GM12878 (cell line): ENCODE data around the gene JAML. TPM values are rescaled to one million over a fixed set of nuclear protein-coding genes. Genes with fewer than 3 reads are reported as not detected.
A peak's percentile ranks its signal among the peaks of the same experiment; 100 is the strongest.

Source experiments
- ATAC-seq: fragments of 200-7000 bp; cut with Tn5 transposase; 3 replicates; pipeline ENCODE4 v1.9.1; 2020; ENCODE audit warnings: mild to moderate bottlenecking, moderate library complexity
- BruUV-seq: library from RNA; stranded (reverse); fragments of 400-500 nt; replicated peaks from 2 replicates; lab custom pipeline; 2021; lab: Mats Ljungman, UMichigan
- CTCF ChIA-PET: fragments of 300-600 bp; sonication (Branson Sonifier 250); formaldehyde crosslinking; extraction: SDS; loops from one replicate; lab custom pipeline; 2021; ENCODE audit warnings: inconsistent platforms; lab: Yijun Ruan, JAX
- POLR2A ChIA-PET: fragments of 350-600 bp; formaldehyde crosslinking; extraction: SDS; loops from one replicate; lab custom pipeline; 2021; ENCODE audit warnings: inconsistent platforms; lab: Charles Lee
- RAD21 ChIA-PET: fragments of 300-600 bp; sonication (Branson Sonifier 250); formaldehyde crosslinking; loops from one replicate; lab custom pipeline; 2023; ENCODE audit warnings: antibody characterized with exemption; ENCODE audit not compliant: unreplicated experiment; lab: Charles Lee
- SMC1A ChIA-PET: fragments of 300-600 bp; sonication (Branson Sonifier 250); formaldehyde crosslinking; loops from one replicate; lab custom pipeline; 2023; ENCODE audit not compliant: unreplicated experiment, uncharacterized antibody; lab: Charles Lee
- DNase-seq: peaks from one replicate; pipeline ENCODE4 v3.0.0-alpha.2; 2011; ENCODE audit warnings: low read depth, low spot score
- FAIRE-seq: peaks from 3 replicates; lab custom pipeline; 2011; peaks lifted over from hg19 to GRCh38; lab: Jason Lieb, UNC
- H2AFZ ChIP-seq: 2 replicates; pipeline ENCODE4 v1.6.0; 2011; ENCODE audit warnings: low read depth, low read length, control low read depth; ENCODE audit not compliant: control insufficient read depth
- H3K27ac ChIP-seq: 2 replicates; pipeline ENCODE4 v1.5.1; 2011; ENCODE audit warnings: control low read depth; ENCODE audit not compliant: control insufficient read depth, insufficient read depth
- H3K27me3 ChIP-seq, 2 experiments: replicated peaks in 1 of 2; 2 replicates each; pipeline versions ENCODE4 v1.6.0 to v1.6.1; 2011; ENCODE audit warnings: low read length in 1 of 2; ENCODE audit not compliant: control insufficient read depth in 2 of 2, insufficient read depth in 2 of 2
- H3K36me3 ChIP-seq, 2 experiments: 2 replicates each; pipeline ENCODE4 v1.5.1; 2011; ENCODE audit warnings: low read length in 1 of 2; ENCODE audit not compliant: control insufficient read depth in 2 of 2, insufficient read depth in 2 of 2
- H3K4me1 ChIP-seq: 2 replicates; pipeline ENCODE4 v1.6.1; 2011; ENCODE audit warnings: mild to moderate bottlenecking, low read length, moderate library complexity, mixed read lengths; ENCODE audit not compliant: control insufficient read depth, insufficient read depth
- H3K4me2 ChIP-seq: 2 replicates; pipeline ENCODE4 v1.6.0; 2011; ENCODE audit warnings: control low read depth; ENCODE audit not compliant: control insufficient read depth, insufficient read depth
- H3K4me3 ChIP-seq: fragments of 200-600 bp; sonication (generic); 2 replicates; pipeline ENCODE4 v1.5.1; 2016
- H3K79me2 ChIP-seq: 2 replicates; pipeline ENCODE4 v1.6.0; 2011; ENCODE audit warnings: low read length; ENCODE audit not compliant: control insufficient read depth, insufficient read depth
- H3K9ac ChIP-seq: 2 replicates; pipeline ENCODE4 v1.8.0; 2011; ENCODE audit warnings: low read length, control low read depth, mixed read lengths; ENCODE audit not compliant: control insufficient read depth, insufficient read depth
- H3K9me3 ChIP-seq: replicated peaks from 3 replicates; pipeline ENCODE4 v1.5.1; 2011; ENCODE audit warnings: mild to moderate bottlenecking, low read length; ENCODE audit not compliant: control insufficient read depth, insufficient read depth
- H4K20me1 ChIP-seq: 2 replicates; pipeline ENCODE4 v1.6.0; 2011; ENCODE audit not compliant: control insufficient read depth, insufficient read depth
- BMI1 ChIP-seq: fragments of 450-650 bp; IDR thresholded peaks from 2 replicates; pipeline ENCODE4 v1.6.1; 2016; ENCODE audit warnings: mild to moderate bottlenecking, moderate library complexity, borderline replicate concordance
- POLR2AphosphoS2 ChIP-seq: IDR thresholded peaks from 2 replicates; pipeline ENCODE4 v1.6.1; 2011; ENCODE audit warnings: low read depth, mild to moderate bottlenecking, low read length, improper control_type of control experiment, moderate library complexity
- RUNX3 ChIP-seq: IDR thresholded peaks from 2 replicates; pipeline ENCODE4 v1.6.1; 2012; ENCODE audit warnings: low read length, inconsistent platforms
- SUPT20H ChIP-seq: IDR thresholded peaks from 2 replicates; pipeline ENCODE4 v1.6.1; 2011; ENCODE audit warnings: low read depth, mild to moderate bottlenecking, low read length, moderate library complexity, borderline replicate concordance; ENCODE audit not compliant: control insufficient read depth
- TAF1 ChIP-seq: IDR thresholded peaks from 2 replicates; pipeline ENCODE4 v1.6.1; 2011; ENCODE audit warnings: mild to moderate bottlenecking, low read depth, low read length, borderline replicate concordance
- WRNIP1 ChIP-seq: IDR thresholded peaks from 2 replicates; pipeline ENCODE4 v1.6.1; 2011; ENCODE audit warnings: low read depth, low read length, improper control_type of control experiment, borderline replicate concordance
- WGBS: methylation state at CpG from one replicate; pipeline ENCODE4 v1.1.6; 2016; ENCODE audit warnings: low lambda C conversion rate; ENCODE audit not compliant: insufficient replicate concordance, insufficient coverage; ENCODE audit errors: missing lambda C conversion rate; 5-methylcytosine and 5-hydroxymethylcytosine counted together
- in situ Hi-C: fragments of 300-500 bp; cut with MboI; formaldehyde crosslinking; loops from 9 replicates; pipeline ENCODE4 v1.14.3; 2018; ENCODE audit warnings: mixed read lengths
- intact Hi-C: fragments of 100-400 bp; cut with micrococcal nuclease; formaldehyde crosslinking; loops from one replicate; pipeline ENCODE4 v1.14.2; 2022; ENCODE audit not compliant: unreplicated experiment
- polyA plus RNA-seq, 11 experiments: library from polyadenylated mRNA; depleted of rRNA in 4 of 11; unstranded in 6 of 11; stranded (reverse) in 5 of 11; fragments of >200 nt; fragmentation: Nextera tagmentation in 4 of 11; fragmentation: Illumina TruSeq in 1 of 11; extraction: Ambion mirVana in 4 of 11; extraction: Trizol in 1 of 11; gene quantifications; 1 replicate in 1 of 11; 2 replicates in 10 of 11; pipeline versions ENCODE4 v1.2.1 to v1.2.3, GENCODE V29; 2011 to 2016; ENCODE audit warnings: inconsistent platforms in 2 of 11, missing spikeins in 2 of 11, low read depth in 1 of 11
- total RNA-seq, 4 experiments: library from RNA; depleted of rRNA in 3 of 4; stranded (reverse); fragments of >200 nt in 3 of 4; fragmentation: Illumina TruSeq in 1 of 4; extraction: Trizol in 1 of 4; gene quantifications; 2 replicates each; pipeline versions ENCODE4 v1.2.1 to v1.2.3, GENCODE V29; 2013 to 2021
- TF ChIP-seq, protein P1 (sequence below): fragments of 450-650 bp; IDR thresholded peaks from 2 replicates; pipeline ENCODE4 v1.6.1; 2017; ENCODE audit warnings: low read depth, mild to moderate bottlenecking, moderate library complexity
- TF ChIP-seq, protein P2 (sequence below): fragments of 450-650 bp; IDR thresholded peaks from 2 replicates; pipeline ENCODE4 v1.6.1; 2017; ENCODE audit warnings: mild to moderate bottlenecking, moderate library complexity
- TF ChIP-seq, protein P3 (sequence below): fragments of 150-350 bp; IDR thresholded peaks from 2 replicates; pipeline ENCODE4 v1.6.1; 2016; ENCODE audit warnings: low read depth, low read length

The JAML gene
- total and polyA plus RNA-seq, 10 of the 15 experiments (the other 5 are each of a cell fraction or from before 2014, with no cell fraction given) = 0.60 to 8.1 (median 3.5) TPM

- Histone ChIP-seq H3K27me3 (peaks cover 26 to 32% of the 10 kb centered on the region in 2 experiments), H3K79me2 (no peaks in the 10 kb centered on the region), H3K9ac (no peak within 1 kb of the TSS), H4K20me1 (no peaks in the 10 kb centered on the region), H3K9me3 (no peaks in the 10 kb centered on the region), H2AFZ (no peak within 1 kb of the TSS), H3K4me3 (no peak within 1 kb of the TSS), H3K4me2 (peak within 1 kb of the TSS; percentile 48; the same call in 1 of the 2 replicates), H3K27ac (no peak within 1 kb of the TSS), H3K36me3 (no peaks in the 10 kb centered on the region), H3K4me1 (no peaks in the 10 kb centered on the region)
- SMC1A ChIA-PET = no interaction called here
- POLR2A ChIA-PET = no interaction called here
- FAIRE-seq (no peak), DNase-seq (no peak), ATAC-seq (no peak)
- intact Hi-C loops (no loop called here), in situ Hi-C loops (no loop called here)
- CTCF ChIA-PET = interaction anchor here (0.6 to 0.8 kb wide), 3 partner anchors 10 to 223 kb away, joined by 3 read pairs; no protein-coding TSS in a partner anchor
- RAD21 ChIA-PET = interaction anchor here (1.0 kb wide), 1 partner anchor 19 kb away, joined by 3 read pairs; no protein-coding TSS in a partner anchor
- no TSS peak for BruUV-seq
- 11% methylated on average over 71 of the region's 88 CpGs for WGBS
- TF ChIP-seq WRNIP1 = no peak
- no peak for TF ChIP-seq BMI1
- TF ChIP-seq, protein P1, sequence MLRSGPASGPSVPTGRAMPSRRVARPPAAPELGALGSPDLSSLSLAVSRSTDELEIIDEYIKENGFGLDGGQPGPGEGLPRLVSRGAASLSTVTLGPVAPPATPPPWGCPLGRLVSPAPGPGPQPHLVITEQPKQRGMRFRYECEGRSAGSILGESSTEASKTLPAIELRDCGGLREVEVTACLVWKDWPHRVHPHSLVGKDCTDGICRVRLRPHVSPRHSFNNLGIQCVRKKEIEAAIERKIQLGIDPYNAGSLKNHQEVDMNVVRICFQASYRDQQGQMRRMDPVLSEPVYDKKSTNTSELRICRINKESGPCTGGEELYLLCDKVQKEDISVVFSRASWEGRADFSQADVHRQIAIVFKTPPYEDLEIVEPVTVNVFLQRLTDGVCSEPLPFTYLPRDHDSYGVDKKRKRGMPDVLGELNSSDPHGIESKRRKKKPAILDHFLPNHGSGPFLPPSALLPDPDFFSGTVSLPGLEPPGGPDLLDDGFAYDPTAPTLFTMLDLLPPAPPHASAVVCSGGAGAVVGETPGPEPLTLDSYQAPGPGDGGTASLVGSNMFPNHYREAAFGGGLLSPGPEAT = no peak
- TF ChIP-seq, protein P2, sequence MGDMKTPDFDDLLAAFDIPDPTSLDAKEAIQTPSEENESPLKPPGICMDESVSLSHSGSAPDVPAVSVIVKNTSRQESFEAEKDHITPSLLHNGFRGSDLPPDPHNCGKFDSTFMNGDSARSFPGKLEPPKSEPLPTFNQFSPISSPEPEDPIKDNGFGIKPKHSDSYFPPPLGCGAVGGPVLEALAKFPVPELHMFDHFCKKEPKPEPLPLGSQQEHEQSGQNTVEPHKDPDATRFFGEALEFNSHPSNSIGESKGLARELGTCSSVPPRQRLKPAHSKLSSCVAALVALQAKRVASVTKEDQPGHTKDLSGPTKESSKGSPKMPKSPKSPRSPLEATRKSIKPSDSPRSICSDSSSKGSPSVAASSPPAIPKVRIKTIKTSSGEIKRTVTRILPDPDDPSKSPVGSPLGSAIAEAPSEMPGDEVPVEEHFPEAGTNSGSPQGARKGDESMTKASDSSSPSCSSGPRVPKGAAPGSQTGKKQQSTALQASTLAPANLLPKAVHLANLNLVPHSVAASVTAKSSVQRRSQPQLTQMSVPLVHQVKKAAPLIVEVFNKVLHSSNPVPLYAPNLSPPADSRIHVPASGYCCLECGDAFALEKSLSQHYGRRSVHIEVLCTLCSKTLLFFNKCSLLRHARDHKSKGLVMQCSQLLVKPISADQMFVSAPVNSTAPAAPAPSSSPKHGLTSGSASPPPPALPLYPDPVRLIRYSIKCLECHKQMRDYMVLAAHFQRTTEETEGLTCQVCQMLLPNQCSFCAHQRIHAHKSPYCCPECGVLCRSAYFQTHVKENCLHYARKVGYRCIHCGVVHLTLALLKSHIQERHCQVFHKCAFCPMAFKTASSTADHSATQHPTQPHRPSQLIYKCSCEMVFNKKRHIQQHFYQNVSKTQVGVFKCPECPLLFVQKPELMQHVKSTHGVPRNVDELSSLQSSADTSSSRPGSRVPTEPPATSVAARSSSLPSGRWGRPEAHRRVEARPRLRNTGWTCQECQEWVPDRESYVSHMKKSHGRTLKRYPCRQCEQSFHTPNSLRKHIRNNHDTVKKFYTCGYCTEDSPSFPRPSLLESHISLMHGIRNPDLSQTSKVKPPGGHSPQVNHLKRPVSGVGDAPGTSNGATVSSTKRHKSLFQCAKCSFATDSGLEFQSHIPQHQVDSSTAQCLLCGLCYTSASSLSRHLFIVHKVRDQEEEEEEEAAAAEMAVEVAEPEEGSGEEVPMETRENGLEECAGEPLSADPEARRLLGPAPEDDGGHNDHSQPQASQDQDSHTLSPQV = no peak
- no peak for TF ChIP-seq TAF1
- TF ChIP-seq RUNX3 = no peak
- TF ChIP-seq, protein P3, sequence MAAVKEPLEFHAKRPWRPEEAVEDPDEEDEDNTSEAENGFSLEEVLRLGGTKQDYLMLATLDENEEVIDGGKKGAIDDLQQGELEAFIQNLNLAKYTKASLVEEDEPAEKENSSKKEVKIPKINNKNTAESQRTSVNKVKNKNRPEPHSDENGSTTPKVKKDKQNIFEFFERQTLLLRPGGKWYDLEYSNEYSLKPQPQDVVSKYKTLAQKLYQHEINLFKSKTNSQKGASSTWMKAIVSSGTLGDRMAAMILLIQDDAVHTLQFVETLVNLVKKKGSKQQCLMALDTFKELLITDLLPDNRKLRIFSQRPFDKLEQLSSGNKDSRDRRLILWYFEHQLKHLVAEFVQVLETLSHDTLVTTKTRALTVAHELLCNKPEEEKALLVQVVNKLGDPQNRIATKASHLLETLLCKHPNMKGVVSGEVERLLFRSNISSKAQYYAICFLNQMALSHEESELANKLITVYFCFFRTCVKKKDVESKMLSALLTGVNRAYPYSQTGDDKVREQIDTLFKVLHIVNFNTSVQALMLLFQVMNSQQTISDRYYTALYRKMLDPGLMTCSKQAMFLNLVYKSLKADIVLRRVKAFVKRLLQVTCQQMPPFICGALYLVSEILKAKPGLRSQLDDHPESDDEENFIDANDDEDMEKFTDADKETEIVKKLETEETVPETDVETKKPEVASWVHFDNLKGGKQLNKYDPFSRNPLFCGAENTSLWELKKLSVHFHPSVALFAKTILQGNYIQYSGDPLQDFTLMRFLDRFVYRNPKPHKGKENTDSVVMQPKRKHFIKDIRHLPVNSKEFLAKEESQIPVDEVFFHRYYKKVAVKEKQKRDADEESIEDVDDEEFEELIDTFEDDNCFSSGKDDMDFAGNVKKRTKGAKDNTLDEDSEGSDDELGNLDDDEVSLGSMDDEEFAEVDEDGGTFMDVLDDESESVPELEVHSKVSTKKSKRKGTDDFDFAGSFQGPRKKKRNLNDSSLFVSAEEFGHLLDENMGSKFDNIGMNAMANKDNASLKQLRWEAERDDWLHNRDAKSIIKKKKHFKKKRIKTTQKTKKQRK = no peak
- no peak for TF ChIP-seq SUPT20H
- TF ChIP-seq POLR2AphosphoS2 = no peak
Observed at GRCh38 chr11:118152552-118153471, 72.0 kb downstream of the JAML start, which contains the start of gene SCN4B. Gene SCN4B (minus strand): TSS chr11:118152823. CDS start chr11:118152673, 150 bp downstream.
